ENCODE data around the gene TRIO. TPM values are rescaled to one million over a fixed set of nuclear protein-coding genes. Genes with fewer than 3 reads are reported as not detected.
"Not testable (repeated sequence)": the region's sequence is repeated elsewhere in the genome, so short reads cannot be mapped to it uniquely, and the experiment has no call there.

Gene TRIO
- total and polyA plus RNA-seq, 11 donors = 35.2 to 99.1 (median 58.4) TPM

- Histone ChIP-seq H3K4me1 (peaks cover 7 to 87% (median 57%) of the 10 kb centered on the region in 12 donors), H3K27me3 (no peaks in the 10 kb centered on the region), H3K4me3 (no peak overlapping the region), H3K36me3 (no peaks in the 10 kb centered on the region), H3K27ac (peak overlapping the region in 11 of 12 donors; percentile 21 to 76 (median 53)), H3K9me3 (no peaks in the 10 kb centered on the region)
- no peak for DNase-seq
- WGBS, 4 donors = 67 to 73% (median 68%) methylated on average over 6 of the region's 6 CpGs
- intact Hi-C loops (cut with DNase I) = loop anchor here in 6 of 10 donors (5.0 to 10.0 kb wide), 6 partner anchors 48 to 62 kb away; partner anchors contain the start of gene TRIO (in 1 of the 6)
- ATAC-seq = no peak
- TF ChIP-seq, protein P1, sequence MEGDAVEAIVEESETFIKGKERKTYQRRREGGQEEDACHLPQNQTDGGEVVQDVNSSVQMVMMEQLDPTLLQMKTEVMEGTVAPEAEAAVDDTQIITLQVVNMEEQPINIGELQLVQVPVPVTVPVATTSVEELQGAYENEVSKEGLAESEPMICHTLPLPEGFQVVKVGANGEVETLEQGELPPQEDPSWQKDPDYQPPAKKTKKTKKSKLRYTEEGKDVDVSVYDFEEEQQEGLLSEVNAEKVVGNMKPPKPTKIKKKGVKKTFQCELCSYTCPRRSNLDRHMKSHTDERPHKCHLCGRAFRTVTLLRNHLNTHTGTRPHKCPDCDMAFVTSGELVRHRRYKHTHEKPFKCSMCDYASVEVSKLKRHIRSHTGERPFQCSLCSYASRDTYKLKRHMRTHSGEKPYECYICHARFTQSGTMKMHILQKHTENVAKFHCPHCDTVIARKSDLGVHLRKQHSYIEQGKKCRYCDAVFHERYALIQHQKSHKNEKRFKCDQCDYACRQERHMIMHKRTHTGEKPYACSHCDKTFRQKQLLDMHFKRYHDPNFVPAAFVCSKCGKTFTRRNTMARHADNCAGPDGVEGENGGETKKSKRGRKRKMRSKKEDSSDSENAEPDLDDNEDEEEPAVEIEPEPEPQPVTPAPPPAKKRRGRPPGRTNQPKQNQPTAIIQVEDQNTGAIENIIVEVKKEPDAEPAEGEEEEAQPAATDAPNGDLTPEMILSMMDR (IDR thresholded peaks at IDR 0.05) = no peak
- TF ChIP-seq POLR2A (IDR thresholded peaks at IDR 0.05) = no peak
Observed at GRCh38 chr5:14204011-14204670, 61.0 kb downstream of the TRIO start.

- 33 to 45% (median 36%) methylated on average over 9 of the region's 9 CpGs for WGBS, 4 donors
- ATAC-seq (peak; percentile 35 to 67 (median 55)), DNase-seq (peak; percentile 47 to 62 (median 57))
- Histone ChIP-seq H3K4me1 (peaks cover 7 to 84% (median 54%) of the 10 kb centered on the region in 12 donors), H3K27me3 (no peaks in the 10 kb centered on the region), H3K36me3 (no peaks in the 10 kb centered on the region), H3K27ac (peak overlapping the region in 11 of 12 donors; percentile 23 to 76 (median 56)), H3K9me3 (no peaks in the 10 kb centered on the region), H3K4me3 (peak overlapping the region in 5 of 12 donors; percentile 10 to 33 (median 19))
- intact Hi-C loops (cut with DNase I) = loop anchor here in 6 of 10 donors (5.0 to 10.0 kb wide), 6 partner anchors 47 to 63 kb away; partner anchors contain the start of gene TRIO (in 1 of the 6)
- TF ChIP-seq, protein P1 (IDR thresholded peaks at IDR 0.05) = no peak
- no peak for TF ChIP-seq POLR2A (IDR thresholded peaks at IDR 0.05)
Observed at GRCh38 chr5:14204785-14205321, 61.7 kb downstream of the TRIO start.

- intact Hi-C loops (cut with DNase I) = loop anchor here in 3 of 10 donors (10.0 kb wide), 3 partner anchors 49 to 59 kb away; no protein-coding TSS in a partner anchor
- TF ChIP-seq, protein P1 (IDR thresholded peaks at IDR 0.05) = no peak
- TF ChIP-seq POLR2A (IDR thresholded peaks at IDR 0.05) = no peak
- Histone ChIP-seq H3K36me3 (no peaks in the 10 kb centered on the region), H3K27me3 (no peaks in the 10 kb centered on the region), H3K4me1 (peaks cover 5 to 87% (median 52%) of the 10 kb centered on the region in 12 donors), H3K9me3 (no peaks in the 10 kb centered on the region), H3K4me3 (no peak overlapping the region), H3K27ac (peak overlapping the region in 1 of 12 donors; percentile 3)
- DNase-seq (no peak), ATAC-seq (no peak)
- WGBS, 4 donors = 86 to 88% (median 87%) methylated on average over 11 of the region's 11 CpGs
Observed at GRCh38 chr5:14206028-14206725, 63.0 kb downstream of the TRIO start.

DNA sequence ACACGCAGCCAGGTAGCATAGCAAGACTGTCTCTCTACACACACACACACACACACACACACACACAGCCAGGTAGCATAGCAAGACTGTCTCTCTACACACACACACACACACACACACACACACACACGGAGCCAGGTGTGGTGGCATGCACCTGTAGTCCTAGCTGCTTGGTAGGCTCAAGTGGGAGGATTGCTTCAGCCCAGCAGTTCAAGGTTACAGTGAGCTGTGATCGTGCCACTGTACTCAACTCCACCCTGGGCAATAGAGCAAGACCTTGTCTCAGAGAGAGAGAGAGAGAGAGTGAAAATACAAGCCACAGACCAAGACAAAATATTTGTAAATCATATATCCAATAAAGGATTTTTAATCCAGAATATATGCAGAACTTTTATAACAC is 64.3 kb downstream of the TRIO start:
- not testable (repeated sequence) for H3K9me3 ChIP-seq, H3K4me3 ChIP-seq, H3K27me3 ChIP-seq, DNase-seq, H3K36me3 ChIP-seq
- intact Hi-C loops (cut with DNase I) = loop anchor here in 3 of 10 donors (10.0 kb wide), 3 partner anchors 47 to 57 kb away; no protein-coding TSS in a partner anchor
- Histone ChIP-seq H3K27ac (peak overlapping the region in 2 of 12 donors; percentile 35 to 63), H3K4me1 (peaks cover 5 to 84% (median 48%) of the 10 kb centered on the region in 12 donors)
- peak in 1 of 4 donors; percentile 30 for ATAC-seq
- WGBS, 4 donors = 41 to 64% (median 54%) methylated on average over 1 to 3 of the region's 3 CpGs
